GM12874 (cell line): Measurements from ENCODE around the gene CNTRL.

Source experiments
- TF ChIP-seq, protein P1 (sequence below): IDR thresholded peaks from 2 replicates; pipeline ENCODE4 v1.5.1; 2011; ENCODE audit warnings: low read depth, mild to moderate bottlenecking, control low read depth, low read length, moderate library complexity; ENCODE audit not compliant: insufficient read depth

The CNTRL gene

DNA sequence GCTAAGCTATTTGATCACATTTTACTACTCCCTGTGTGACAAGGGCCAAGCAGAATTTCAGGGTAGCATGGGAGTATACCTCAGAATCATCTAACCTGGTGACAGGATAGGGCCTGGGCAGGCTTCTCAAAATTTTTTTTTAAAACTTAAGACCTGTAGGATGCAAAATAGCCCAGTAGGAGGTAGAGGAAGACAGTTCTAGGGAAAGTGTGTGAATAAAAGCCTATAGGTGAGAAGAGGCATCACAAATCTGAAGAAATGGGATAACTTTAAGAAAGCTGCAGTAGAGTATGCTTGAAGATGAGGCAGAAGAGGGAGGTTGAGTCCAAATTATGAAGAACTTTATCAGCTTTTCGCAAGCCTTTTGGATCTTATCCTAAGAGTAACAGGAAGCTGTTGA, 32.3 kb downstream of the CNTRL start:
- TF ChIP-seq, protein P1, sequence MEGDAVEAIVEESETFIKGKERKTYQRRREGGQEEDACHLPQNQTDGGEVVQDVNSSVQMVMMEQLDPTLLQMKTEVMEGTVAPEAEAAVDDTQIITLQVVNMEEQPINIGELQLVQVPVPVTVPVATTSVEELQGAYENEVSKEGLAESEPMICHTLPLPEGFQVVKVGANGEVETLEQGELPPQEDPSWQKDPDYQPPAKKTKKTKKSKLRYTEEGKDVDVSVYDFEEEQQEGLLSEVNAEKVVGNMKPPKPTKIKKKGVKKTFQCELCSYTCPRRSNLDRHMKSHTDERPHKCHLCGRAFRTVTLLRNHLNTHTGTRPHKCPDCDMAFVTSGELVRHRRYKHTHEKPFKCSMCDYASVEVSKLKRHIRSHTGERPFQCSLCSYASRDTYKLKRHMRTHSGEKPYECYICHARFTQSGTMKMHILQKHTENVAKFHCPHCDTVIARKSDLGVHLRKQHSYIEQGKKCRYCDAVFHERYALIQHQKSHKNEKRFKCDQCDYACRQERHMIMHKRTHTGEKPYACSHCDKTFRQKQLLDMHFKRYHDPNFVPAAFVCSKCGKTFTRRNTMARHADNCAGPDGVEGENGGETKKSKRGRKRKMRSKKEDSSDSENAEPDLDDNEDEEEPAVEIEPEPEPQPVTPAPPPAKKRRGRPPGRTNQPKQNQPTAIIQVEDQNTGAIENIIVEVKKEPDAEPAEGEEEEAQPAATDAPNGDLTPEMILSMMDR, result no peak

DNA sequence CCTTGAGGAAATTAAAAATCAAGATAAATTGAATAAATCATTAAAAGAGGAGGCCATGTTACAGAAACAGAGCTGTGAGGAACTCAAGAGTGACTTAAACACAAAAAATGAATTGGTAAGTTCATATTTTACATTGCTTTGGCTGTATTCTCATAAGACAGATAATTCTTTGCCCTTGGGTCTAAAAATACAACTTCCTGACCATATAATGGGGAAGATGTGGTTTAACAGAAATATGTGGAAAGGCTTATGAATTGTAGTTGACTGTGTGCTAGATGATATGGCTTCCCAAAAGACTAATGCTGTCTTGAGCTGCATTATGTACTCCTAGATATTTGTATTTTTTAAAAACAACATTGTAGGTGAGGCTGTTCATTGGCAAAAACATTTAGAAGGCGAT, 33.1 kb downstream of the CNTRL start:
- TF ChIP-seq, protein P1, result no peak

DNA sequence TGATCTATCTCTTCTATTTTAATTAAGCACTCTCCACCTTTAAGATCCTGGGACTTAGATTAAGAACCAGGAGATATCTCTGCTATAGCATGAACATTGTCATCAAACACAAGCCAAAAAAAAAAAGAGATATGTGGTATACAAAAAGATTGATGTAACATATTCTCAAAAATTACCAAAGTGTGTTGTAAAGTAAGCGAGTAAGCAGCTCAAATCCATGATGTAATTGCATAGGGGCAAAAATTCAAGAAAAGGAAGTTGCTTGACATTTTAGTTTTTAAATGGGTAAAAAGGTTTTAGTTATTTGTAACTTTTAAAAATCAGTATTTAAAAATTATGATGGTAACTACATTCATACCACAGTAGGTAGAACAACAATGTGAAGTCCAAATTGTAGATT, 40.7 kb downstream of the CNTRL start:
- TF ChIP-seq, protein P1, result no peak

DNA sequence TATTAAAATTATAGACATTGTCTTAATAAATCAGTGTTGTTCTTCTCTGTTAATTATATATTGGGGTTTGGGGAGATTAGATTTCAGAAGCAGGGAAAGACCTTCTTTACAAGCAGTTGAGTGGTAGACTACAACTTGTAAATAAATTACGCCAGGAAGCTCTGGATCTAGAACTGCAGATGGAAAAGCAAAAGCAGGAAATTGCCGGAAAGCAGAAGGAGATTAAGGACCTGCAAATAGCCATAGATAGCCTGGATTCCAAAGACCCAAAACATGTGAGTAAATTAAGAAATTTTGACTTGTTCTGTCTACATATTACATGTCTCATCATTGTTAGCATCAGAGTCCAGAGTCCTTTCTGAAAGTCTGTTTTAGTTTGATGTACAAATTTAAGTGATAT, 43.5 kb downstream of the CNTRL start:
- TF ChIP-seq, protein P1, result no peak

DNA sequence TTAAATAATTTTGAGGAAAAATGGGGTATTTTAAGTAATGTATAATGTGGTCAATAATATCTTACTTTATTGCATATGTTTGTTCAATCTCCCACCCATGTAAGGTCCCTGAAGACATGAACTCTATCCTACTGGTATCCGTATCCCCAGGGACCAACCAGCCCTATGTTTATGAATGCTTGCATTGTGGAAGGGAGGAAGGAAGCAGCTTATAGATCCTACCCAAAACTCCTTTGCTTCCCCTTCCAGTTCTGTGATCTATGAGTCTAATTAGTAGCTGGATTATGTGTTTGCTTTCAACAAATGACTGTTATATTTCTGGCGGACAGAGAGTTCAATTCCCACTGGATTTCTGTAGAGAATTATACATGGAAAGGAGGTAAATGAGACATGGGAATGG, 45.6 kb downstream of the CNTRL start:
- TF ChIP-seq, protein P1, result no peak

DNA sequence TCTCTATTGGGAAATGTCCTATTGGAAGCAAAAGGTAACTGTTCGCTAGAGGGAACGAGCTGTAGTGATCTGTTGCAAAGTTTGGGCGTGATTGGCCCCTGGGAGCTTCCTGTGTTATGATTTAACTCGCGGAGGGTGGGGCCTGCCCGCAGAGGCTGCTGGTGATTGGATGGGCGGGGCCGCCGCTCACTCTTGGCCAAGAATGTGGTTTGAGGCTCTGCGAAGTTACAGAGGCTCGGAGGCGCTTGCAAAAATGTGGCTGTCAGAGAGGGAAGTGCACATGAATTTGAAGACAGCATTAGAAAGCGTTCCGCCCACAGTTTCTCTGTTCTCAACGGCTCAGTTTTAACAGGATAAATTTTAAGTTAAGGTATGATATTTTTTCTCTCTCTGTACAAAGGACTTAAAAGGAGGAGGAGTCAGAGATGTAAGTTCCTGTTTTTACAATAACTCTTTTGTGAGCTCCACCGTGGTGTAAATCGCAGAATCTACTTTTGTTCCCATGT, 46.9 kb downstream of the CNTRL start:
- TF ChIP-seq, protein P1, result no peak

- TF ChIP-seq, protein P1, result no peak
These were observed 47.7 kb downstream of the CNTRL start for GRCh38 chr9:121122246-121123032.
